Gastrocnemius medialis (tissue), 4 donors: Measurements from ENCODE around the gene ETV6. TPM values are rescaled to one million over a fixed set of nuclear protein-coding genes. Genes with fewer than 3 reads are reported as not detected.

Experiments used
- ATAC-seq, 2 donors: fragments of 150-250 bp; one replicate each; pipeline ENCODE4 v1.9.1; 2016
- DNase-seq, 2 donors: peaks; one replicate each; pipeline ENCODE4 v3.0.0-alpha.2; 2019
- H3K27ac ChIP-seq, 4 donors: fragments of 200-600 bp; sonication (generic); 1 replicate in 1 of 4; 2 replicates in 3 of 4; pipeline ENCODE4 v1.5.1; 2016 to 2018; ENCODE audit warnings: mild to moderate bottlenecking in 2 of 4, moderate library complexity in 1 of 4
- H3K27me3 ChIP-seq, 3 donors: fragments of 200-600 bp; sonication (generic) in 2 of 3; 1 replicate in 1 of 3; 2 replicates in 2 of 3; pipeline versions ENCODE4 v1.5.1 to v1.6.0; 2016 to 2019; ENCODE audit warnings: mild to moderate bottlenecking in 1 of 3, moderate library complexity in 1 of 3
- H3K36me3 ChIP-seq, 2 donors: fragments of 200-600 bp; sonication (generic) in 1 of 2; one replicate each; pipeline ENCODE4 v1.5.1; 2017 to 2018
- H3K4me1 ChIP-seq, 2 donors: fragments of 200-600 bp; sonication (generic) in 1 of 2; one replicate each; pipeline ENCODE4 v1.5.1; 2016 to 2017; ENCODE audit warnings: mild to moderate bottlenecking in 2 of 2
- H3K4me3 ChIP-seq, 4 donors: fragments of 200-600 bp; sonication (generic) in 3 of 4; 1 replicate in 1 of 4; 2 replicates in 3 of 4; pipeline ENCODE4 v1.5.1; 2016 to 2019; ENCODE audit warnings: mild to moderate bottlenecking in 2 of 4
- H3K9me3 ChIP-seq, 3 donors: fragments of 200-600 bp; sonication (generic) in 2 of 3; 1 replicate in 1 of 3; 2 replicates in 2 of 3; pipeline ENCODE4 v1.5.1; 2016 to 2019
- CTCF ChIP-seq, 5 experiments: fragments of 450-650 bp in 3 of 5; fragments of 200-600 bp in 2 of 5; sonication (generic) in 2 of 5; IDR thresholded peaks in 4 of 5; conservative IDR thresholded peaks in 1 of 5; 1 replicate in 4 of 5; 2 replicates in 1 of 5; pipeline ENCODE4 v1.5.1; 2016 to 2019; ENCODE audit warnings: antibody characterized with exemption in 5 of 5, mild to moderate bottlenecking in 3 of 5, moderate library complexity in 3 of 5
- POLR2A ChIP-seq, 2 donors: fragments of 450-650 bp; IDR thresholded peaks; one replicate each; pipeline ENCODE4 v1.6.1; 2017; ENCODE audit warnings: antibody characterized with exemption in 2 of 2, mild to moderate bottlenecking in 2 of 2, moderate library complexity in 2 of 2
- in situ Hi-C, 4 donors: fragments of 200-750 bp; cut with MboI; loops; one replicate each; pipeline versions ENCODE4 v1.15.0 to v1.8.0; 2017; ENCODE audit warnings: low sequenced_read_pairs in 4 of 4
- intact Hi-C: fragments of 100-400 bp; cut with DNase I; formaldehyde crosslinking; loops from one replicate; pipeline ENCODE4 v1.15.1; 2023; ENCODE audit warnings: low total_unique reads
- total RNA-seq, 4 donors: library from RNA; depleted of rRNA; stranded (reverse); fragments of >200 nt; gene quantifications; one replicate each; pipeline versions ENCODE4 v1.1.0 to v1.2.3, GENCODE V29; 2016

The ETV6 gene
- total RNA-seq, 4 donors from 2014 or later: 2.8 to 5.9 (median 3.3) TPM

GRCh38 chr12:11609045-11609444 lies 40.4 kb upstream of the ETV6 start:
- ATAC-seq: no peak
- TF ChIP-seq CTCF (IDR thresholded peaks at IDR 0.05 in 4 of 5, conservative IDR thresholded peaks at IDR 0.05 in 1 of 5) (no peak), POLR2A (IDR thresholded peaks at IDR 0.05) (no peak)
- H3K27ac ChIP-seq: no peak overlapping the region
- intact Hi-C loops (no loop called here), in situ Hi-C loops (no loop called here)
- H3K9me3 ChIP-seq: no peaks in the 10 kb centered on the region
- no peak for DNase-seq
- H3K36me3 ChIP-seq: no peaks in the 10 kb centered on the region
- H3K4me3 ChIP-seq: no peak overlapping the region
- no peaks in the 10 kb centered on the region for H3K27me3 ChIP-seq
- no peaks in the 10 kb centered on the region for H3K4me1 ChIP-seq

GRCh38 chr12:11615481-11615880 lies 34.0 kb upstream of the ETV6 start:
- TF ChIP-seq CTCF (IDR thresholded peaks at IDR 0.05 in 4 of 5, conservative IDR thresholded peaks at IDR 0.05 in 1 of 5) (no peak), POLR2A (IDR thresholded peaks at IDR 0.05) (no peak)
- in situ Hi-C loops: no loop called here

GRCh38 chr12:11618046-11618445 lies 31.4 kb upstream of the ETV6 start:
- in situ Hi-C loops: no loop called here

More at GRCh38 chr12:11615481-11615880, 34.0 kb upstream of the ETV6 start:
- ATAC-seq (no peak), DNase-seq (no peak)
- intact Hi-C loops: no loop called here
- H3K4me1 ChIP-seq: no peaks in the 10 kb centered on the region
- no peaks in the 10 kb centered on the region for H3K9me3 ChIP-seq
- no peak overlapping the region for H3K27ac ChIP-seq
- no peaks in the 10 kb centered on the region for H3K27me3 ChIP-seq
- no peak overlapping the region for H3K4me3 ChIP-seq
- H3K36me3 ChIP-seq: no peaks in the 10 kb centered on the region

GRCh38 chr12:11621797-11622423 lies 27.6 kb upstream of the ETV6 start:
- Histone ChIP-seq H3K4me3 (no peak overlapping the region), H3K36me3 (no peaks in the 10 kb centered on the region), H3K27ac (no peak overlapping the region), H3K9me3 (no peaks in the 10 kb centered on the region), H3K4me1 (no peaks in the 10 kb centered on the region), H3K27me3 (no peaks in the 10 kb centered on the region)
- no peak for ATAC-seq
- DNase-seq: peak in 1 of 2 donors; percentile 17
- in situ Hi-C loops: no loop called here
- TF ChIP-seq POLR2A (IDR thresholded peaks at IDR 0.05) (no peak), CTCF (IDR thresholded peaks at IDR 0.05 in 4 of 5, conservative IDR thresholded peaks at IDR 0.05 in 1 of 5) (peak in 3 of 5 experiments; percentile 29 to 48 (median 31))
- intact Hi-C loops: loop anchor here (1.0 to 5.0 kb wide), 2 partner anchors 270 to 411 kb away; no protein-coding TSS in a partner anchor

More at GRCh38 chr12:11618046-11618445, 31.4 kb upstream of the ETV6 start:
- Histone ChIP-seq H3K27me3 (no peaks in the 10 kb centered on the region), H3K27ac (no peak overlapping the region), H3K4me1 (no peaks in the 10 kb centered on the region), H3K9me3 (no peaks in the 10 kb centered on the region), H3K4me3 (no peak overlapping the region), H3K36me3 (no peaks in the 10 kb centered on the region)
- intact Hi-C loops: no loop called here
- DNase-seq (no peak), ATAC-seq (no peak)
- TF ChIP-seq CTCF (IDR thresholded peaks at IDR 0.05 in 4 of 5, conservative IDR thresholded peaks at IDR 0.05 in 1 of 5): no peak
- no peak for TF ChIP-seq POLR2A (IDR thresholded peaks at IDR 0.05)
